ENCODE measurements around the gene COMMD7. TPM values are rescaled to one million over a fixed set of nuclear protein-coding genes. Genes with fewer than 3 reads are reported as not detected.

COMMD7 gene
- total RNA-seq, 6 experiments from 2014 or later, result 15.2 to 21.3 (median 18.6) TPM

GRCh38 chr20:32675223-32675975 lies 67.9 kb downstream of the COMMD7 start:
- no peak for DNase-seq
- TF ChIP-seq POLR2A (IDR thresholded peaks at IDR 0.05) (no peak), CTCF (IDR thresholded peaks at IDR 0.05) (no peak)
- Histone ChIP-seq H3K4me3 (no peak overlapping the region), H3K9me3 (no peaks in the 10 kb centered on the region), H3K36me3 (no peaks in the 10 kb centered on the region), H3K4me1 (peaks cover 0 to 5% (median 0%) of the 10 kb centered on the region in 4 donors), H3K27ac (no peak overlapping the region), H3K27me3 (no peaks in the 10 kb centered on the region)
- intact Hi-C loops (cut with DNase I), result loop anchor here (5.0 kb wide), 2 partner anchors 102 to 107 kb away; no protein-coding TSS in a partner anchor
- no peak for ATAC-seq
- 85% methylated on average over 11 of the region's 13 CpGs for WGBS (ENCODE audit: insufficient coverage, low coverage, low lambda C conversion rate, missing lambda C conversion rate)

GRCh38 chr20:32674362-32674789 lies 68.9 kb downstream of the COMMD7 start:
- Histone ChIP-seq H3K36me3 (no peaks in the 10 kb centered on the region), H3K9me3 (no peaks in the 10 kb centered on the region), H3K4me1 (peaks cover 0 to 4% (median 0%) of the 10 kb centered on the region in 4 donors), H3K27me3 (no peaks in the 10 kb centered on the region), H3K27ac (no peak overlapping the region), H3K4me3 (no peak overlapping the region)
- intact Hi-C loops (cut with DNase I), result no loop called here
- 46% methylated on average over 5 of the region's 5 CpGs for WGBS (ENCODE audit: insufficient coverage, low coverage, low lambda C conversion rate, missing lambda C conversion rate)
- TF ChIP-seq CTCF (IDR thresholded peaks at IDR 0.05) (peak; percentile 69 to 85 (median 74)), POLR2A (IDR thresholded peaks at IDR 0.05) (no peak)
- ATAC-seq (peak; percentile 51 to 71 (median 60)), DNase-seq (peak in 2 of 3 donors; percentile 54 to 63)

- WGBS (ENCODE audit: insufficient coverage, low coverage, low lambda C conversion rate, missing lambda C conversion rate), result 61% methylated on average over 7 of the region's 22 CpGs
- peak; percentile 20 to 43 (median 30) for ATAC-seq
- no peaks in the 10 kb centered on the region for H3K27me3 ChIP-seq
- H3K36me3 ChIP-seq, result no peaks in the 10 kb centered on the region
- H3K27ac ChIP-seq, result no peak overlapping the region
- no peaks in the 10 kb centered on the region for H3K4me1 ChIP-seq
- no peaks in the 10 kb centered on the region for H3K9me3 ChIP-seq
- H3K4me3 ChIP-seq, result no peak overlapping the region
- DNase-seq, result no peak
- intact Hi-C loops (cut with DNase I), result no loop called here
- TF ChIP-seq POLR2A (IDR thresholded peaks at IDR 0.05), result no peak
Observed at GRCh38 chr20:32672982-32673851, 70.0 kb downstream of the COMMD7 start.

GRCh38 chr20:32672394-32672981 lies 70.8 kb downstream of the COMMD7 start:
- Histone ChIP-seq H3K4me3 (no peak overlapping the region), H3K36me3 (no peaks in the 10 kb centered on the region), H3K4me1 (no peaks in the 10 kb centered on the region), H3K27ac (no peak overlapping the region), H3K9me3 (no peaks in the 10 kb centered on the region), H3K27me3 (no peaks in the 10 kb centered on the region)
- WGBS (ENCODE audit: insufficient coverage, low coverage, low lambda C conversion rate, missing lambda C conversion rate), result 66% methylated on average over 3 of the region's 3 CpGs
- intact Hi-C loops (cut with DNase I), result no loop called here
- ATAC-seq, result peak in 1 of 4 donors; percentile 19
- no peak for DNase-seq
- TF ChIP-seq POLR2A (IDR thresholded peaks at IDR 0.05), result no peak
- TF ChIP-seq CTCF (IDR thresholded peaks at IDR 0.05), result no peak
